Sigmoid colon (tissue), 7 donors: ENCODE data around the gene RASA4. TPM values are rescaled to one million over a fixed set of nuclear protein-coding genes. Genes with fewer than 3 reads are reported as not detected.
A peak's percentile ranks its signal among the peaks of the same experiment; 100 is the strongest.
"Not testable (repeated sequence)": the region's sequence is repeated elsewhere in the genome, so short reads cannot be mapped to it uniquely, and the experiment has no call there.

ENCODE experiments used
- DNase-seq: peaks from one replicate; pipeline ENCODE4 v3.0.0-alpha.2; 2019
- H3K27ac ChIP-seq, 4 donors: fragments of 200-600 bp; sonication (generic); one replicate each; pipeline ENCODE4 v1.5.1; 2016 to 2019; ENCODE audit warnings: mild to moderate bottlenecking in 1 of 4
- H3K27me3 ChIP-seq, 3 donors: fragments of 200-600 bp; sonication (generic); one replicate each; pipeline ENCODE4 v1.5.1; 2019; ENCODE audit warnings: mild to moderate bottlenecking in 1 of 3
- H3K36me3 ChIP-seq, 4 donors: fragments of 200-600 bp; sonication (generic); one replicate each; pipeline ENCODE4 v1.5.1; 2016 to 2019
- H3K4me1 ChIP-seq, 4 donors: fragments of 200-600 bp; sonication (generic); one replicate each; pipeline ENCODE4 v1.5.1; 2017 to 2019
- H3K4me3 ChIP-seq, 4 donors: fragments of 200-600 bp; sonication (generic); one replicate each; pipeline ENCODE4 v1.5.1; 2017 to 2019; ENCODE audit warnings: mild to moderate bottlenecking in 2 of 4, moderate library complexity in 1 of 4
- H3K9me3 ChIP-seq, 4 donors: fragments of 200-600 bp in 3 of 4; sonication (generic) in 3 of 4; one replicate each; pipeline versions ENCODE4 v1.5.1 to v1.6.1; 2013 to 2019
- POLR2A ChIP-seq, 2 donors: fragments of 450-650 bp; IDR thresholded peaks; one replicate each; pipeline ENCODE4 v1.6.1; 2016; ENCODE audit warnings: antibody characterized with exemption in 2 of 2, mild to moderate bottlenecking in 2 of 2, moderate library complexity in 2 of 2
- POLR2AphosphoS5 ChIP-seq, 4 donors: sonication (generic); formaldehyde crosslinking; IDR thresholded peaks; one replicate each; pipeline ENCODE4 v1.6.1; 2017; ENCODE audit warnings: antibody characterized with exemption in 4 of 4
- WGBS, 2 donors: extraction: QIAGEN DNeasy Blood & Tissue Kit; methylation state at CpG; one replicate each; pipeline ENCODE4 v1.1.7; 2013; 5-methylcytosine and 5-hydroxymethylcytosine counted together
- intact Hi-C: fragments of 100-400 bp; cut with DNase I; formaldehyde crosslinking; loops from one replicate; pipeline ENCODE4 v1.15.1; 2023
- polyA plus RNA-seq, 3 donors: library from polyadenylated mRNA; stranded (reverse); fragments of 200-250 nt; gene quantifications; one replicate each; pipeline ENCODE4 v1.2.3, GENCODE V29; 2013
- total RNA-seq, 4 donors: library from RNA; depleted of rRNA; stranded (reverse); fragments of >200 nt; gene quantifications; one replicate each; pipeline ENCODE4 v1.1.0, GENCODE V29; 2016
- TF ChIP-seq, protein P1 (sequence below), 4 experiments: fragments of 450-650 bp in 3 of 4; fragments of 200-600 bp in 1 of 4; IDR thresholded peaks; one replicate each; pipeline ENCODE4 v1.5.1; 2016 to 2019; ENCODE audit warnings: antibody characterized with exemption in 4 of 4, mild to moderate bottlenecking in 3 of 4, moderate library complexity in 2 of 4
- donor health status: healthy with polysubstance abuse.
- donor health status: Bipolar disorder and iron deficiency.
- donor health status: healthy.

Gene RASA4
- total and polyA plus RNA-seq, 7 donors, result 5.4 to 113 (median 12.8) TPM

DNA sequence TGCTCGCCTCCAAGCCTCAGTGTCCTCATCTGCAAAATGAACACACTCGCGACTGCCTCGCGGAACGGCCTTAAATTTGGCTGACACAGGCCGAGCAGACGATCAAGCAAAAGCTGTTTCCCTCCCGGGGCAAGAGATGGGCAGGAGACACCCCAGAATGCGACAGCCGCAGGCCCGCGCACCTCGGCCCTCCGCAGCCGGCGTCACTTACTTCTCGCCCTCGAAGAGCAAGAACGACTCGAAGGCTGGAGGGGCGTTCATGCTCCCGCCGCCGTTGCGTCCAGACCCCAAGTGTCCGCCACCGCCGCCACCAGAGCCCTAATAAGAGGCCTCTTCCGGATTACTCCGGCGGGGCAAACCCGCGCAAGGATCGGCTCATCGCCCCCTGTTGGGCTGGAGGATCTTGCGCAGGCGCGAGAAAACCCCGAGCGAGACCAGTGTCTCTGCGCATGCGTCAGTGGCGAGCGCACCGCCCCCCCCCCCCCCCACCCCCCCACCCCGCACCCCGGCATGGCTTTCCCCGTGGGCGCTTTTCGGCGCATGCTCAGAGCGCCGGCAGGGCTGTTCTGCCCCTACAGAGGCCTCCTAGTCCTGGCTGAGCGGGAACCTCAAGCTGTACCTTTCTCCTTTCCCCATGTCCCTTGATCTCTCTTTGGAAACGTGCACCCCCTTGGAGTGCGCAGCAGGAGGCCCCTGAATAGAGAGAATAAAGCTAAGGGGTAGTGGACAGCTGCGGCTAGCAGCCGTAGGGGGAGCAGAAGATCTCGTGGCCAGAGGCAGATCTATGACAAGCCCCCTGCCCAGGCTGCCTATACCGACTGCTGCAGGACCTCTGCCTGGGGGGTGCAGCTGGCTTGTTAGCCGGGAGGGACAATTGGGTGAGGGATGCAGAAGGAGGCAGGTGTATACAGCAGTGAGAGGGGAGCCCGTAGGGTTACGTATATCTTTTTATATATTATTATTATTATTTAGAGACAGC is 44.0 kb downstream of the RASA4 start, which contains the start of gene POLR2J3:
POLR2J3 (minus strand) TSS at position 323 of the 979 bp plus-strand sequence; CDS start at position 261, 62 bp downstream.
- Histone ChIP-seq H3K27ac (peak within 1 kb of the TSS; percentile 68 to 85 (median 78)), H3K4me3 (peak within 1 kb of the TSS; percentile 54 to 82 (median 63))
- H3K9me3 ChIP-seq, intact Hi-C loops, H3K4me1 ChIP-seq, H3K27me3 ChIP-seq, H3K36me3 ChIP-seq: not testable (repeated sequence)
- WGBS, 2 donors, result 0% methylated on average over 54 of the region's 64 CpGs
- peak; percentile 96 for DNase-seq
- TF ChIP-seq POLR2AphosphoS5 (IDR thresholded peaks at IDR 0.05) (peak in 3 of 4 donors; percentile 58 to 77 (median 75)), POLR2A (IDR thresholded peaks at IDR 0.05) (peak in 1 of 2 donors; percentile 38)
- TF ChIP-seq, protein P1, sequence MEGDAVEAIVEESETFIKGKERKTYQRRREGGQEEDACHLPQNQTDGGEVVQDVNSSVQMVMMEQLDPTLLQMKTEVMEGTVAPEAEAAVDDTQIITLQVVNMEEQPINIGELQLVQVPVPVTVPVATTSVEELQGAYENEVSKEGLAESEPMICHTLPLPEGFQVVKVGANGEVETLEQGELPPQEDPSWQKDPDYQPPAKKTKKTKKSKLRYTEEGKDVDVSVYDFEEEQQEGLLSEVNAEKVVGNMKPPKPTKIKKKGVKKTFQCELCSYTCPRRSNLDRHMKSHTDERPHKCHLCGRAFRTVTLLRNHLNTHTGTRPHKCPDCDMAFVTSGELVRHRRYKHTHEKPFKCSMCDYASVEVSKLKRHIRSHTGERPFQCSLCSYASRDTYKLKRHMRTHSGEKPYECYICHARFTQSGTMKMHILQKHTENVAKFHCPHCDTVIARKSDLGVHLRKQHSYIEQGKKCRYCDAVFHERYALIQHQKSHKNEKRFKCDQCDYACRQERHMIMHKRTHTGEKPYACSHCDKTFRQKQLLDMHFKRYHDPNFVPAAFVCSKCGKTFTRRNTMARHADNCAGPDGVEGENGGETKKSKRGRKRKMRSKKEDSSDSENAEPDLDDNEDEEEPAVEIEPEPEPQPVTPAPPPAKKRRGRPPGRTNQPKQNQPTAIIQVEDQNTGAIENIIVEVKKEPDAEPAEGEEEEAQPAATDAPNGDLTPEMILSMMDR (IDR thresholded peaks at IDR 0.05), result peak in 2 of 4 experiments; percentile 52 to 74

DNA sequence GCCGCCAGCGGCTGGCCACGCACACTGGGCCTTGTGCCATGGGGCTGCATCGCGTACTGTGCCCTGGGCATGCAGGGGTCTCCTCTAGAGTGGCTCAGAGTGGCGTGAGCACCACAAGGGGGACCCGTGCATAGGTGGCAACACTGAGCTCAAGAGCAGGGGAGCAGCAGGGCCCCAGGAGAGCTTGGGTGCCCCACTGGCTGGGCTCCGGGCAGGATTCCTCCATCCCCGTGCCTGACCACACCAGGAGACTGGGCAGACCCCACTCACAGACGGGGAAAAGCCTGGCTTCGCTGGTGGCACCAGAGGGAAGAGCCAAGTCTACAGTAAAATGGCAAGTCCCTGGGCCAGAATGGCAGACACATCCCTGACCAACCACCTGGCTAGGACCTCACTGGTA is 47.9 kb downstream of the RASA4 start:
- DNase-seq, H3K27ac ChIP-seq, H3K36me3 ChIP-seq, H3K4me3 ChIP-seq, H3K4me1 ChIP-seq, intact Hi-C loops, H3K9me3 ChIP-seq, H3K27me3 ChIP-seq: not testable (repeated sequence)
- 94 to 95% methylated on average over 4 of the region's 11 CpGs for WGBS, 2 donors

DNA sequence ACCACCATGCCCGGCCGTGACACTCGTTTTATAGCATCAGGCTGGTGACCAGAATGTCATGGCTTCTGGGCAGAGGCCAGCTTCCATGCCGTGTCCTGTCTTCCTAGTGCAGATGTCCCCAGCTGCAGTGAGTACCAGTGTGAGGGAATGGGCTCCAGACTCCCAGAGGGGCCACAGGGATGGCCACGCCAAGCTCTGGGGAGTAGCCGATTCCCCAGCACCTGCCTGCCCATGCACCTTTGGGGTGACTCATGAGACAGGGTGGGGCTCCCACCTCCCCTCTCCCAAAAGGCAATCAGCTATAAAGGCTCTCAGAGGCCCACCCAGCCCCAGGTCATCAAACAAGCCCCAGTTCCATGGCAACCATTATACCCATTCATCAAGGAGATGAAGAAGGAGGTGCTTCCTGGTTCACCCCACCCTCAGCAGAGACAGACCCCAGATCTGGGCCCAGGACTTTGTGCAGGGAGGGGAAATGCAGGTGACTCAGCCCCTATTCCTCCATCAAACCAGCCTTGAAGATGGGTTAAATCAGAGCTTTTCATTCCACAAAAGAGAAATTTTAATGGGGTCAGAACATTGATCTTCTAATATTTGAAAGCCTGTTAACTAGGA is 65.6 kb downstream of the RASA4 start, which contains the start of gene SPDYE2:
SPDYE2 (plus strand) TSS at position 419 of the 615 bp plus-strand sequence. CDS start 2,030 bp downstream, outside the sequence.
- H3K4me3 ChIP-seq, H3K9me3 ChIP-seq, H3K36me3 ChIP-seq, H3K27ac ChIP-seq, H3K27me3 ChIP-seq, intact Hi-C loops, H3K4me1 ChIP-seq, DNase-seq: not testable (repeated sequence)
- no CpG with 5 or more reads among the region's 6 CpGs for WGBS, 2 donors

DNA sequence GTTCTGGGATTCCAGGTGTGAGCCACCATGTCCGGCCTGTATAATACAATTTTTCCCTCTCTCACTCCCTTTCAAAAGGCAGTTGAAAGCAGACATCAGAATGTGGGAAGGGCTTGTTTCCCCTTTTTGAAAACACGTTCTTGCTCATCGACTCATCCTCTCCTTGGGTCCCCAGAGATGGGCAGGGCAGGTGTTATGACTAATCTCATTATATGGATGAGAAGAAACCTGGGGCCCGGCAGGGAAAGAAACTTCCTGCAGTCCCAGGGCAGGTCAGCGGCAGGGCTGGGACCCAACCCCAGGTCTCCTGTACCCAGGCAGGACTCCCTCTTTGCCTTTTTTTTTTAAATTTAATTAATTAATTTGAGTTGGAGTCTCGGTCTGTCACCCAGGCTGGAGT is 70.2 kb downstream of the RASA4 start:
- WGBS, 2 donors, result 77 to 88% methylated on average over 1 to 2 of the region's 6 CpGs
- H3K27ac ChIP-seq, H3K9me3 ChIP-seq, H3K4me1 ChIP-seq, H3K4me3 ChIP-seq, H3K36me3 ChIP-seq, H3K27me3 ChIP-seq, intact Hi-C loops: not testable (repeated sequence)
- DNase-seq, result peak; percentile 27

DNA sequence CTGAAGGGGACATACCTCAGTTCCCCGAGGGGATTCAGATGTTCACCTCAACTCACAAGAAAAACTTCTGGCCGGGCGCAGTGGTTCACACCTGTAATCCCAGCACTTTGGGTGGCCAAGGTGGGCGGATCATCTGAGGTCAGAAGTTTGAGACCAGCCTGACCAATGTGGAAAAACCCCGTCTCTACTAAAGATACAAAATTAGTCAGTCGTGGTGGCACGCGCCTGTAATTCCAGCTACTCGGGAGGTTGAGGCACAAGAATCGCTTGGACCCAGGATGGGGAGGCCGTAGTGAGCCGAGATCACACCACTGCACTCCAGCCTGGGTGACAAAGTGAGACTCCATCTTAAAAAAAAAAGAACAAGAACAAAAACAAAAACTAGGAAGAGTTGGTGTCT is 71.3 kb downstream of the RASA4 start:
- DNase-seq, H3K4me1 ChIP-seq, H3K27ac ChIP-seq, H3K4me3 ChIP-seq, H3K36me3 ChIP-seq, H3K9me3 ChIP-seq, intact Hi-C loops, H3K27me3 ChIP-seq: not testable (repeated sequence)
- WGBS, 2 donors, result 94 to 96% methylated on average over 8 of the region's 12 CpGs

DNA sequence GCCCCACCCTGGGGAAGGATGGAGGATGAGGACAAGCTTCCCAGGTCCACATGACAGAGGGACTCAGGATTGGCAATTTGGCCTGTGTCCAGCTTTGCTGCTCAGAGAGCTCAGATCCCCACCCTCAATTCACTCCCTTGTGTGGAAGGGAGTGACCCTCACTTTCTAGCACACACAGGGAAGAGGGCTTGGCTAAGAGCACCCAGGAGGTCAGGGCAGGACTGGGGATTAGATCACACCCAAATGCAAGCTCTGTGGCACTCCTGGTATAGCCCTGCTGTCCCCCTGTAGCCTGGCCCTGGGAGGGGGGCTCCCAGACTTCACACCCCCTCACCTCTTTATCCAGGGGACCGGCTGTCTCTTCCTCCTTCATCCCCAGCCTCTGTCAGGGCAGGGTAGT is 72.2 kb downstream of the RASA4 start:
- H3K9me3 ChIP-seq, intact Hi-C loops, H3K36me3 ChIP-seq, H3K4me3 ChIP-seq, H3K4me1 ChIP-seq, DNase-seq, H3K27me3 ChIP-seq, H3K27ac ChIP-seq: not testable (repeated sequence)
- WGBS, 2 donors, result no CpG with 5 or more reads among the region's 1 CpG

DNA sequence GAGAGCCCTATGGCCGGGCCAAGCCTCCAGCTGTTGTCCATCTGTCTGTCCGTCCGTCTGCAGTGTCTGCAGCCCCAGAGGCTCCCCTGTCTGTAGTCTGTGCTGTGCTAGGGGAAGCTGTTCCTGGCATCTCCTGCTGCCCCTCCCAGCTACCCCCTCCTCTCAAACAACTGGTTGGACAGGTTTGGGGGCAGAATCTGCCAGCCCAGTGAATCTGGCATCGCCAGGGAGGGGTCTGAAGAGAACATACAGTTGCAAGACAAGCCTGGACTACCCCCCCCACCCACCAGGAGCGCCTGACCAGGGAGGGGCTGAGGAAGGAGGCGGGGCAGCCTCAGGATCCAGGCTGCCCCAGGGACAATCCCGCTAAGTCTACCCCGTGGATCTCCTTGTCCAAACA is 73.0 kb downstream of the RASA4 start, which contains the start of gene UPK3BL2:
UPK3BL2 (minus strand) TSS at position 101 of the 400 bp plus-strand sequence; CDS start at position 41, 60 bp downstream.
- H3K27ac ChIP-seq, H3K4me3 ChIP-seq, DNase-seq, intact Hi-C loops, H3K27me3 ChIP-seq, H3K36me3 ChIP-seq, H3K4me1 ChIP-seq, H3K9me3 ChIP-seq: not testable (repeated sequence)
- WGBS, 2 donors, result no CpG with 5 or more reads among the region's 8 CpGs

DNA sequence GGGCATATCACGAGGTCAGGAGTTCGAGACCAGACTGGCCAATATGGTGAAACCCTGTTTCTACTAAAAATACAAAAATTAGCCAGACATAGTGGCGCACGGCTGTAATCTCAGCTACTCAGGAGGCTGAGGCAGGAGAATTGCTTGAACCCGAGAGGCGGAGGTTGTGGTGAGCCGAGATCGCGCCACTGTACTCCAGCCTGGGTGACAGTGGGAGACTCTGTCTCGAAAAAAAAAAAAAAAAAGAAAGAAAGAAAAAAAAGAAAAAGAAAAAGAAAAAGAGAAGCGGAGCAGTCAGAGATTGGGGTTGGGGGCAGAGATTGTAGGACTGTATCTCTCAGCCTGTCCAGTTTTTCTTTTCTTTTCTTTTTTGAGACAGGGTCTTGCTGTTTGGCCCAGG is 73.8 kb downstream of the RASA4 start:
- H3K9me3 ChIP-seq, H3K4me1 ChIP-seq, H3K4me3 ChIP-seq, intact Hi-C loops, H3K27me3 ChIP-seq, H3K27ac ChIP-seq, H3K36me3 ChIP-seq: not testable (repeated sequence)
- peak; percentile 40 for DNase-seq
- WGBS, 2 donors, result 90 to 95% methylated on average over 7 of the region's 11 CpGs

DNA sequence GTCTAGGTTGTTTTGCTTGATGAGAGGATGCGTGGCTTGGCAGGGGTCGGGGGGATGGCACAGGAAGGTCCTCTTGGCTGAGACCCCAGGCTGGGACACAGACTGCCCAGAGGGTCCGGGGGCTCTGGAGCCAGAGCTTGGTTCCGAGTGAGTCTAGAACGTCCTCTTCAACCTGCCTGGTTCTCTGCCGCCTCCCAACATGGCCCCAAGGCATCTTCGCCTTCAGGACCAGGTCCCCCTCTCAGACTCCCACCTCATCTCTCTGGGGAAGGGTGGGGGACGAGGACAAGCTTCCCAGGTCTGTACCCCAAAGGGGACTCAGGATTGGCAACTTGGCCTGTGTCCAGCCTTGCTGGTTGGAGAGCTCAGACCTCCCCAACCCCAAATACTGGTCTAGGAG is 74.5 kb downstream of the RASA4 start:
- intact Hi-C loops, H3K27ac ChIP-seq, H3K9me3 ChIP-seq, H3K36me3 ChIP-seq, H3K4me3 ChIP-seq, H3K27me3 ChIP-seq, H3K4me1 ChIP-seq: not testable (repeated sequence)
- DNase-seq, result peak; percentile 42
- 100% methylated on average over 4 of the region's 8 CpGs for WGBS, 2 donors

DNA sequence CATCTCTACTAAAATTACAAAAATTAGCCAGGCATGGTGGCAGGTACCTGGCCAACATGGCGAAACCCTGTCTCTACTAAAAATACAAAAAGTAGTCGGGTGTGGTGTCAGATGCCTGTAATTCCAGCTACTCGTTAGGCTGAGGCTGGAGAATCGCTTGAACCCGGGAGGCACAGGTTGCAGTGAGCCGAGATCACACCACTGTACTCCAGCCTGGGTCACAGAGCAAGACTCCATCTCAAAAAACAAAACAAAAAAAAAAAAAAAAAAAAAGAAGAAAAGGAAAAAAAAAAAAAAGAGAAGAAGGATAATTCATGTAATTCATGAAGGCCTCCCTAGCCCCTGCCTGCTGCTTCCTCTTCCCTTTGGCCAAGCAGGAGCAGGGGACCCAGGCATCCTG is 76.0 kb downstream of the RASA4 start:
- H3K9me3 ChIP-seq, H3K27me3 ChIP-seq, H3K4me1 ChIP-seq, DNase-seq, H3K36me3 ChIP-seq, intact Hi-C loops, H3K27ac ChIP-seq, H3K4me3 ChIP-seq: not testable (repeated sequence)
- WGBS, 2 donors, result 95 to 97% methylated on average over 4 of the region's 6 CpGs

DNA sequence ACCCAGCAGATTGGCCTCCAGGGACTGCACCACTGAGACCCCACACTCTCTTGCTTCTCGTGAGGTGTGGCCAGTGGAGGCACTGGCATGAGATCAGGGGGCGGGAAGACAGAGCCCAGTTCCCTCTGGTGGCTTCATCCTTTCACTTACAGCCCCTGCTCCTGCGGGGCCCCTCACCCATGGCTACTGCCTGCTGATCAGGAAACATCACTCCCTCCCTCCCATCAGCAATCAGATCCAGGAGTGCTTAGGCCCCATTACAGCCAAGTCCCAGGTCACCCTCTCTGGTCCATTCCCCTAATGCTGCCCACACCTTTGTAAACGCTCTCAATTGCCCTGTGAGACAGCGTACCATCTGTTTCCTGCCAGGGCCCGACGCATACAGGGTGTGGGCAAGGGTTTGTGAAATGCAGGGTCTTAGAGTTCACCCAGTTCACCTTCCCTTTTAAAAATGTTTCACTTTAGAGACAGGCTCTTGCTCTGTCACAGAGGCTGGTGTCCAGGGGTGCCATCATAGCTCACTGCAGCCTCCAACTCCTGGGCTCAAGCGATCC is 81.4 kb downstream of the RASA4 start:
- intact Hi-C loops, H3K36me3 ChIP-seq: not testable (repeated sequence)
- WGBS, 2 donors, result 54 to 71% methylated on average over 4 of the region's 8 CpGs

More for the DNA sequence above, 81.4 kb downstream of the RASA4 start:
- H3K4me1 ChIP-seq, H3K27ac ChIP-seq, H3K9me3 ChIP-seq, H3K4me3 ChIP-seq, H3K27me3 ChIP-seq, DNase-seq: not testable (repeated sequence)
